PFSK-1 (cell line): ENCODE results near the gene SERINC3.

Experiments used
- POLR2AphosphoS5 ChIP-seq: IDR thresholded peaks from 2 replicates; pipeline ENCODE4 v1.6.1; 2012; ENCODE audit warnings: low read depth, mild to moderate bottlenecking, control low read depth, low read length, moderate library complexity
- SIN3A ChIP-seq: IDR thresholded peaks from 2 replicates; pipeline ENCODE4 v1.6.1; 2012; ENCODE audit warnings: mild to moderate bottlenecking, low read length, moderate library complexity, borderline replicate concordance; ENCODE audit not compliant: insufficient read depth
- TAF1 ChIP-seq: IDR thresholded peaks from 2 replicates; pipeline ENCODE4 v1.6.1; 2012; ENCODE audit warnings: low read length, control low read depth, borderline replicate concordance; ENCODE audit not compliant: insufficient read depth
- TF ChIP-seq, protein P1 (sequence below), 2 experiments: IDR thresholded peaks; 2 replicates each; pipeline versions ENCODE4 v1.6.1 to v1.8.0; 2011 to 2012; ENCODE audit warnings: low read depth in 2 of 2, low read length in 2 of 2, control low read depth in 1 of 2, inconsistent platforms in 1 of 2, mild to moderate bottlenecking in 1 of 2, moderate library complexity in 1 of 2; ENCODE audit not compliant: insufficient read depth in 1 of 2

GRCh38 chr20:44485078-44485829, 36.6 kb downstream of the SERINC3 start:
- no peak for TF ChIP-seq TAF1
- no peak for TF ChIP-seq POLR2AphosphoS5
- no peak for TF ChIP-seq SIN3A
- TF ChIP-seq, protein P1, sequence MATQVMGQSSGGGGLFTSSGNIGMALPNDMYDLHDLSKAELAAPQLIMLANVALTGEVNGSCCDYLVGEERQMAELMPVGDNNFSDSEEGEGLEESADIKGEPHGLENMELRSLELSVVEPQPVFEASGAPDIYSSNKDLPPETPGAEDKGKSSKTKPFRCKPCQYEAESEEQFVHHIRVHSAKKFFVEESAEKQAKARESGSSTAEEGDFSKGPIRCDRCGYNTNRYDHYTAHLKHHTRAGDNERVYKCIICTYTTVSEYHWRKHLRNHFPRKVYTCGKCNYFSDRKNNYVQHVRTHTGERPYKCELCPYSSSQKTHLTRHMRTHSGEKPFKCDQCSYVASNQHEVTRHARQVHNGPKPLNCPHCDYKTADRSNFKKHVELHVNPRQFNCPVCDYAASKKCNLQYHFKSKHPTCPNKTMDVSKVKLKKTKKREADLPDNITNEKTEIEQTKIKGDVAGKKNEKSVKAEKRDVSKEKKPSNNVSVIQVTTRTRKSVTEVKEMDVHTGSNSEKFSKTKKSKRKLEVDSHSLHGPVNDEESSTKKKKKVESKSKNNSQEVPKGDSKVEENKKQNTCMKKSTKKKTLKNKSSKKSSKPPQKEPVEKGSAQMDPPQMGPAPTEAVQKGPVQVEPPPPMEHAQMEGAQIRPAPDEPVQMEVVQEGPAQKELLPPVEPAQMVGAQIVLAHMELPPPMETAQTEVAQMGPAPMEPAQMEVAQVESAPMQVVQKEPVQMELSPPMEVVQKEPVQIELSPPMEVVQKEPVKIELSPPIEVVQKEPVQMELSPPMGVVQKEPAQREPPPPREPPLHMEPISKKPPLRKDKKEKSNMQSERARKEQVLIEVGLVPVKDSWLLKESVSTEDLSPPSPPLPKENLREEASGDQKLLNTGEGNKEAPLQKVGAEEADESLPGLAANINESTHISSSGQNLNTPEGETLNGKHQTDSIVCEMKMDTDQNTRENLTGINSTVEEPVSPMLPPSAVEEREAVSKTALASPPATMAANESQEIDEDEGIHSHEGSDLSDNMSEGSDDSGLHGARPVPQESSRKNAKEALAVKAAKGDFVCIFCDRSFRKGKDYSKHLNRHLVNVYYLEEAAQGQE (IDR thresholded peaks at IDR 0.05; ENCODE audit: insufficient read depth in 1 of 2, low read depth in 2 of 2, low read length in 2 of 2): no peak
